PC-3 (cell line): Measurements from ENCODE around the gene SETDB1.

ENCODE experiments used
- CTCF ChIP-seq: fragments of 300-600 bp; sonication (generic); conservative IDR thresholded peaks from 2 replicates; pipeline ENCODE4 v1.5.1; 2017; ENCODE audit warnings: antibody characterized with exemption, low read depth, mild to moderate bottlenecking, low read length
- EZH2 ChIP-seq: fragments of 300-600 bp; sonication (generic); IDR thresholded peaks from one replicate; pipeline ENCODE4 v1.6.1; 2017; ENCODE audit warnings: antibody characterized with exemption, mild to moderate bottlenecking, low read length; ENCODE audit not compliant: unreplicated experiment

- TF ChIP-seq CTCF (no peak), EZH2 (no peak)
Observed at GRCh38 chr1:150999926-151000325, 73.8 kb downstream of the SETDB1 start.
